SK-N-SH (cell line): ENCODE measurements around the gene ATF5.

Source experiments
- CTCF ChIP-seq: fragments of 200-600 bp; sonication (generic); IDR thresholded peaks from 2 replicates; pipeline ENCODE4 v1.6.1; 2017; ENCODE audit warnings: antibody characterized with exemption, mild to moderate bottlenecking, moderate library complexity
- EP300 ChIP-seq, 2 experiments: IDR thresholded peaks; 2 replicates each; pipeline versions ENCODE4 v1.4.0 to v1.6.1; 2012; ENCODE audit warnings: borderline replicate concordance in 1 of 2, low read depth in 1 of 2, low read length in 1 of 2
- EZH2phosphoT487 ChIP-seq: fragments of 200-600 bp; sonication (generic); IDR thresholded peaks from 2 replicates; pipeline ENCODE4 v1.6.1; 2017; ENCODE audit warnings: low read depth, mixed run types, mild to moderate bottlenecking, antibody characterized with exemption, moderate library complexity, borderline replicate concordance
- GABPA ChIP-seq: IDR thresholded peaks from 2 replicates; pipeline ENCODE4 v1.4.0; 2012; ENCODE audit warnings: low read depth, mild to moderate bottlenecking
- JUND ChIP-seq: IDR thresholded peaks from 2 replicates; pipeline ENCODE4 v1.4.0; 2012
- MAX ChIP-seq: IDR thresholded peaks from 2 replicates; pipeline ENCODE4 v1.4.0; 2012; ENCODE audit warnings: low read depth
- NRF1 ChIP-seq: IDR thresholded peaks from 2 replicates; pipeline ENCODE4 v1.6.1; 2012; ENCODE audit warnings: low read depth, mild to moderate bottlenecking, low read length
- POLR2AphosphoS5 ChIP-seq: IDR thresholded peaks from 2 replicates; pipeline ENCODE4 v1.6.1; 2012; ENCODE audit warnings: low read depth, low read length
- RAD21 ChIP-seq: IDR thresholded peaks from 2 replicates; pipeline ENCODE4 v1.6.1; 2012; ENCODE audit warnings: mild to moderate bottlenecking, low read length
- RCOR1 ChIP-seq: fragments of 150-350 bp; IDR thresholded peaks from 2 replicates; pipeline ENCODE4 v1.6.1; 2017; ENCODE audit warnings: antibody characterized with exemption, low read length
- RFX5 ChIP-seq: IDR thresholded peaks from 2 replicates; pipeline ENCODE4 v1.6.1; 2012; ENCODE audit warnings: mild to moderate bottlenecking, improper control_type of control experiment, low read length
- RXRA ChIP-seq: IDR thresholded peaks from 2 replicates; pipeline ENCODE4 v1.4.0; 2012; ENCODE audit warnings: low read depth, mild to moderate bottlenecking, borderline replicate concordance
- SMC3 ChIP-seq: IDR thresholded peaks from 2 replicates; pipeline ENCODE4 v1.6.1; 2012; ENCODE audit warnings: low read depth, low read length, improper control_type of control experiment

GRCh38 chr19:49884760-49885159 is 44.2 kb upstream of the ATF5 start:
- TF ChIP-seq POLR2AphosphoS5: no peak
- no peak for TF ChIP-seq RCOR1
- no peak for TF ChIP-seq CTCF
- no peak for TF ChIP-seq EZH2phosphoT487
- no peak for TF ChIP-seq JUND
- TF ChIP-seq GABPA: no peak
- TF ChIP-seq MAX: no peak
- no peak for TF ChIP-seq RFX5
- no peak for TF ChIP-seq EP300 (IDR thresholded peaks at IDR 0.05; ENCODE audit: borderline replicate concordance in 1 of 2, low read depth in 1 of 2, low read length in 1 of 2)
- TF ChIP-seq NRF1: no peak
- no peak for TF ChIP-seq SMC3
- no peak for TF ChIP-seq RAD21
- TF ChIP-seq RXRA: no peak
